NCI-H748 treated with DMSO at 0.1 percent for 48 hours (cell line): ENCODE data around the gene PGC.

ENCODE experiments used
- DNase-seq: peaks from one replicate; lab custom pipeline; 2025; lab: John Stamatoyannopoulos, UW

The PGC gene

GRCh38 chr6:41747256-41748101, at the start of gene PGC:
Gene PGC, minus strand, starts transcription at chr6:41747397. Its CDS starts 63 bp downstream, at chr6:41747334.
- no peak for DNase-seq

GRCh38 chr6:41796474-41796873, 49.3 kb upstream of the PGC start:
- DNase-seq = no peak

GRCh38 chr6:41791984-41792383, 44.8 kb upstream of the PGC start:
- DNase-seq = no peak

GRCh38 chr6:41791305-41791704, 44.1 kb upstream of the PGC start:
- no peak for DNase-seq

GRCh38 chr6:41790045-41790444, 42.8 kb upstream of the PGC start:
- no peak for DNase-seq

DNA sequence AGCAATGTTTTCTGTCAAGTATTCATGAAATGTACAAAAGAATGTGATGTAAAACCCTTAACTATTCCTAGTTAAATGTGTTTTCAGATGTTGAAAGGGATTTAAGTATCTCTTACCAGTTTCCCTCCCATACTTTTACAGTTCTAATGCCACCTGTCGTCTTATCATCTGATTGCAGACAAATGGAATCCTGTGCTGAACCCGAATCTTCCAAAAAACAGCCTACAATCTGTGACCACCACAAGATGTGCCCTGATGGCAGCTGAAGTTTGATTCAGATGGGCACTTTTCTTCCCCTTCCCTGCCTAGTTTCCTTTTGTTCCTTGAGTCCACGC, 42.2 kb upstream of the PGC start:
- DNase-seq = no peak

DNA sequence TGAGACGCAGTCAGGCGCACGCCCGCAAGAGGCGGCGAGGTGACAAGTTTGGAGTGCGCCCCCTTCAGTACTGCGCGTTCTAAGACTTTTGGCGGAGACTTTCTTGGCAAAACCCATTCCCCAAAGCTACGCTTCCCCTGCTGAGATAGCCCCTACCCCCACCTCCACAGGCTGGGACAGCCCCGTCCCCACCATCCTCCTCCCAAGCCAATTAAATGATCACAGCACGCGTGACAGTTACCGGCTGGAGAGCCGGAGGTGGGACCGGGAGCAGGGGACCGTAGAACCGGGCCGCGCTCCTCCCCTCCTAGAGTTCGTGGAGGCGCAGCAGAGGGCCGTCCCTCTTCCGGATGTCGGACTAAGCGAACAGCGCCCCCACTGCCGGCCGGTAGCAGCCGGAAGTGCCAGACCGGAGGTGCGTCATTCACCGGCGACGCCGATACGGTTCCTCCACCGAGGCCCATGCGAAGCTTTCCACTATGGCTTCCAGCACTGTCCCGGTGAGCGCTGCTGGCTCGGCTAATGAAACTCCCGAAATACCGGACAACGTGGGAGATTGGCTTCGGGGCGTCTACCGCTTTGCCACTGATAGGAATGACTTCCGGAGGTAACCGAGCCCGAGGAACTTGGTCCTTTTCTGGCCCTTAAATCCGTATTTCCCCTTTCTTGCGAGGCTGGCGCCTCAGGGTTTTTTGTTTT, 40.2 kb upstream of the PGC start, which contains the start of gene TOMM6:
Gene TOMM6, plus strand, starts transcription at position 476 of the 699 bp plus-strand sequence. Its CDS starts 4 bp downstream, at position 480.
- DNase-seq = peak; percentile 91

DNA sequence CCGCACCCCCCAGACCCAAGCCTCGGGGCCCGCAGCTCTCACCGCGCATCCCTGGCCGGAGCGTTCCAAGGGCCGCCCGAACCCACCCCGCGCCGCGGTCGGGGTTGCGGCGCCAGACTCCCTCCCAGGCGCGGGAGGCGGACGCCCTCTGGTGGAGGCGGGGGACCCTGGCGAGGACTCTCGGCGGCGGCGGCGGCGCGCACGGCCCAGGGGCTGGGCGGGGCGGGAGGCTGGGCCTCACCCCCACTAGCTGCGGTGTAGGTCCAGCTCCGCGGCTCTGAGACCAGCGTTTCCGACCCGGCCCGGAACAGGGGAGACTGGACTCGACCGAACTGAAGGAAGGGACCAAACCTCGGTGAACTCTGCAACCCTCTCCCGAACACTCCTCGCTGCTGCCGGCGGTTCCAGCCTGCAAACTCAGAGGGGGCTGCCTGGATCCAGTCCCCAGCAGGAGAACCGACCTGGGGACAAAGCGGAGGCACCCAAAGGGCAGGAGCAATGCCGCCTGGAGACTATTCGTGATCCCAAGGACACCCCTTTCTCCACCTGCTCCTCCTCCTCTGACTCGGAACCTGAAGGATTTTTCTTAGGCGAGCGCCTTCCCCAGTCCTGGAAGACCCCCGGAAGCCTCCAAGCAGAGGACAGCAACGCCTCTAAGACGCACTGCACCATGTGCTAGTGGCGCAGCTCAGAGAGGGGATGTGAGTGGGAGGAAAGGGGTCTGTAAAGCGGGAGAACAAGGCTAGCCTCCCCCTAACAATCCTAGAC, 39.4 kb upstream of the PGC start:
- DNase-seq = peak; percentile 51

GRCh38 chr6:41785689-41786450, 38.7 kb upstream of the PGC start:
- no peak for DNase-seq

DNA sequence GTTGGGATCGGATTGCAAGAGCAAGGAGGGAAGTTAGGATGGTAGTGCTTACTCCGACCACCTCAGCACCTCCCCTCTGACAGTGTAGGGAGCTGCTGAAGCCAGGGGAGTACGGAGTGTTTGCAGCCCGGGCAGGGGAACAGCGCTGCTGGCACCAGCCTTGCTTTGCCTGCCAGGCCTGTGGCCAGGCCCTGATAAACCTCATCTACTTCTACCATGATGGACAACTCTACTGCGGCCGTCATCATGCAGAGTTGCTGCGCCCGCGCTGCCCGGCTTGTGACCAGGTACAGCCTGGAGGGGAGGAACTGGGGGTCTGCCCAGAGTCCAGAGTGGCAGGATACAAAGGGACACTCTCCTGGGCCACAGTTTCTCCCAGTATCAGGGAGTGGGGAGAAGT, 38.1 kb upstream of the PGC start:
- no peak for DNase-seq

DNA sequence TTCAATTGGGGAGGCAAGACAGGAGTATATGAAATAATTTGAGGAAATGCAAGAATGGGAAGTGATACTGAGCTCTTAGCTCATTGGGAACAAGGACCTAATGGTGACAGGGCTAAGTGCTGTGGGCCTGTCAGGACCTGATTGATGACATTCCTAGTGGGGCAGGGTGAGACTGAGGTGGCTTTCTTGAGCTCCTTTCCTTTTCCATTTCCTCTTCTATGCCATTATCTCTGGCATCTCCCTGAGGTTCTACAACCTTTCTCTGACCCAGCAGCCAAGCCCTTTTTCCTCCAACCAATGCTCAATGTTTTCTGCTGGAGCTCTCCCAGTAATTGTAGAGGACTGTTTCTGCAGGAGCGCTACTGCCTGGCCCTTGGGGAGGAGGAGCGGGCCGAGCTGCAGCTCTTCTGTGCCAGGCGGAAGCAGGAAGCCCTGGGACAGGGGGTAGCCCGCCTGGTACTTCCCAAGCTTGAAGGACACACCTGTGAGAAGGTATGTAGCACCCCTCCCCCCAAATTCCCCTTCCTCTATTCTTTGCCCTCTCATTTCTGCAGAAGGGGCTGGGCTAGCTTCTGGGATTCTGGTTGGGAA, 37.5 kb upstream of the PGC start:
- no peak for DNase-seq

GRCh38 chr6:41783106-41783780, 36.0 kb upstream of the PGC start:
- DNase-seq = no peak

DNA sequence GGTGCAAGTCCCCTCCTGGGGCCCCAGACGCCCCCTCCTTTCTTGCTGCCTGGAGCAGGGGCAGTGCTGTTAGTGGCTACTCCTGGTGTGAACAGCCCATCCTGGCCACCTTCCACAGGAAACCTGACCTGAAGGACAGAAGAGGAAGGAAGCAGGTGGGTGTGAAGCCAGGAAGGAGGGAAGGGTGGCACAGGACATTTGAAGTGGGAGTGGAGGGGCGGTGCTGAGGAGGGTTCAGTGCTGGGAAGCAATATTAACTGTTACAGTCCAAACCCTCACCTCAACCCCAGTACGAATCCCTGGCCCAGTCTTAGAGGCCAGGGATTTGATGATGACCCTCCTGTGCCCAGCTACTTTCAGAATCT, 34.2 kb upstream of the PGC start:
- no peak for DNase-seq

DNA sequence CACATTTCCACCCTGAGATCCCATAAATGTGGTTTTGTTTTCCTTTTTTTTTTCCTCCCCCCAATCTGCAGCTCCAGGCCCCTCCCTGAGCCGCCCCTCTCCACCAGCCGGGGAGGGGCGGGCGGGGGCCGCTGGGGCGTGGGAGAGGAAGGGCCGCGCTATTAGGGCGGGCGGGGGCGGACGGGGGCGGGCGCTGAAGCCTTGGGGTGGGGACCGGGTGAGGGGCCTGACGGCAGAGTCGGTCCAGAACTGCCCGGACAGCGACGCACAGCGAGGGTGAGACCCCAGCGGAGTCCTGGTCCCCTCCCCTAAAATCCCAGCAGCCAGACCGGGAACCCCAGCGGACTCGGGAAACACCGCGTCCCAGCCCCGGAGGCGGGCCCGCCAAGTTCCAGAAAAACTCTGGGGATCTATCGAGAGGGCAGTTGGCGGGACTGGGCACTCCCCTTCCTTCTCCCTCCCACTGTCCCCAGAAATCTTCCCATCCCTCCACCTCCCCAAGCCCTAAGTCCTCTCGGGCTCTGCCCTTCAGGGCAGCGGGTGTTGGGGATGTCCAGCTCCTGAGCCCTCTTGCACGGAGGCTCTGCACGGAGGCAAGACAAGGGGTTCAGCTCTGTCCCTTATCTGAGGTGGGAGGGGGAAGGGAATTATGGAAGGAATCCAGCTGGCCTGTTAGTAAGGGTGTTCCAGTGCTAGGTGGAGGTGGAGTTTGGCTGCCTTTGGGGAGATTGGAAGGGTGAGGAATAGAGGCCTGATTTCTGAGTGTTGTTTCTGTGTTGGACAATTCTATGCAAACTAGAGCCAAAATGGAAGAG, 33.6 kb upstream of the PGC start, which contains the start of gene PRICKLE4:
Gene PRICKLE4, plus strand, starts transcription at position 232 of the 815 bp plus-strand sequence. CDS start 2,692 bp downstream, outside the sequence.
- DNase-seq = no peak

GRCh38 chr6:41779788-41780550, 32.8 kb upstream of the PGC start, which contains the start of gene FRS3:
Gene FRS3, minus strand, starts transcription at chr6:41779900. Its CDS starts 2,913 bp downstream, at chr6:41776987.
- peak; percentile 93 for DNase-seq

DNA sequence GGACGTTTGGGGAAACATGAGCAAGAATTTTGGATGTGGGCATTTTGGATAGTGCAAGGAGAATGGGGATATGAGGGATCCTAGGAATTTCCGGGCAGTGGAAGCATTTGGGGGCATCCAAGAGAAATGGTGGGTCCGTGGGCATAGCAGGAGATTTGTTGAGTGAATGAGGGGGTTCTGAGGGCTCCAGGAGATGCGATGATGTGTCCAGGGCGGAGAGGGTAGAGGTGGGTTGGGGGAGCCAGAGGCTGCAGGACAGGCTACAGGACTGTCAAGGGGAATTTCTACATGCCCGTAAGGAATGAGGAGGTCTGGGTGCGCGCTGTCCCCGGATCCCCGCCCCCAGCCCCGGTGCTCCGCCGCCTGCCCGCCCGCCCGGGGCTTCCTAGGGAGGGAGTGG, 32.1 kb upstream of the PGC start:
- no peak for DNase-seq

GRCh38 chr6:41778895-41779294, 31.7 kb upstream of the PGC start:
- DNase-seq = no peak

DNA sequence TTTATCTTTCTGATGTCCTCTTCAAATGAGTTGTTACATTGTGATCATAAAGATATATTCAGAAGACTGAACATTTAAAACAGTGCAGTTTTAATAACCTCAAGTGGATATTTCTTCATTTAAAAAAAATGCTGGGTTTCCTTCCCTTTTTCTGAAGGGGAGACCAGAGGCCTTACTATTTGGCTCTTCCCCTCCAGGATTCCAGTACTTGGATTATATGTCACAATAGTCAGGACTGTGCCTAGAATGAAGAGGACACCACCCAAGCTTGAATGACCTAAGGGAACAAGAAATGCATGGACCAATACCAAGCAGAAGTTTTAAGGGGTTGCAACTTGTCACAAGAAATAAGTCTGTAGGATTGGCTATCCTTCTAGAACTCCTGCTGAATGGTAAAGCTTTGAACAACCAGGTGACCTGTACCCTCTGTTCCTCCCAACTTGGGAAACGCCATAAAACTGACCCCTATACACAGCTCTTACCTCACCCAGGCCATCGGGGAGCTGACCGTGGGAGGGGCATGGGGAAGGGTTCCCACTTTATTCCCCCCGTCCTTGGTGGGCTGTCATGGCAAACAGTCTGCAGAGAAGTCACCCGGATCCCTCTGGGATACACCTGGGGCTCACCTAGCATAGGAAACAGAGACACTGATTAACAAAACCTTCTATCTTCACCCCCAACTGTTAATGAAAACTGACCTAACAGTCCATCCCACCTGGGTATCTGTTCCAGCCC, 30.5 kb upstream of the PGC start:
- no peak for DNase-seq
